Measurements from ENCODE around the gene GINS1.

- TF ChIP-seq CTCF (IDR thresholded peaks at IDR 0.05) (no peak), POLR2A (IDR thresholded peaks at IDR 0.05) (no peak)
Measured at GRCh38 chr20:25378189-25378883, 29.1 kb upstream of the GINS1 start.
